Endothelial cell of umbilical vein (primary cell): ENCODE measurements around the gene CLPX. TPM values are rescaled to one million over a fixed set of nuclear protein-coding genes. Genes with fewer than 3 reads are reported as not detected.

Source experiments
- BruUV-seq: library from RNA; stranded (reverse); fragments of 400-500 nt; replicated peaks from 2 replicates; lab custom pipeline; 2021; lab: Mats Ljungman, UMichigan
- CTCF ChIA-PET: fragments of 300-600, 350-600 bp; sonication (Branson Sonifier 250); formaldehyde crosslinking; loops from one replicate; lab custom pipeline; 2021; ENCODE audit warnings: antibody characterized with exemption, inconsistent platforms; lab: Charles Lee
- POLR2A ChIA-PET: fragments of 300-600, 350-600 bp; sonication (Branson Sonifier 250); formaldehyde crosslinking; loops from one replicate; lab custom pipeline; 2021; ENCODE audit warnings: antibody characterized with exemption, inconsistent platforms; lab: Charles Lee
- DNase-seq: peaks from one replicate; pipeline ENCODE4 v3.0.0-alpha.2; 2011; ENCODE audit warnings: low read depth, low spot score
- FAIRE-seq: peaks from 2 replicates; lab custom pipeline; 2011; peaks lifted over from hg19 to GRCh38; lab: Jason Lieb, UNC
- H2AFZ ChIP-seq: 2 replicates; pipeline ENCODE4 v1.6.0; 2012; ENCODE audit warnings: low read depth, low read length, control low read depth, inconsistent platforms
- H3K27ac ChIP-seq: 2 replicates; pipeline ENCODE4 v1.5.1; 2011; ENCODE audit warnings: low read depth, mild to moderate bottlenecking, control low read depth, low read length, moderate library complexity; ENCODE audit not compliant: insufficient read depth
- H3K27me3 ChIP-seq, 2 experiments: 2 replicates each; pipeline versions ENCODE4 v1.6.0 to v1.6.1; 2011; ENCODE audit warnings: low read length in 2 of 2, mixed read lengths in 1 of 2; ENCODE audit not compliant: control insufficient read depth in 2 of 2, insufficient read depth in 2 of 2
- H3K36me3 ChIP-seq, 2 experiments: 2 replicates in 1 of 2; 3 replicates in 1 of 2; pipeline ENCODE4 v1.5.1; 2011; ENCODE audit warnings: low read length in 2 of 2, mild to moderate bottlenecking in 1 of 2, moderate library complexity in 1 of 2; ENCODE audit not compliant: control insufficient read depth in 2 of 2, insufficient read depth in 2 of 2; ENCODE audit errors: extremely low read depth in 1 of 2
- H3K4me1 ChIP-seq: 3 replicates; pipeline ENCODE4 v1.5.1; 2011; ENCODE audit warnings: mild to moderate bottlenecking, low read length; ENCODE audit not compliant: control insufficient read depth, insufficient read depth; ENCODE audit errors: extremely low read depth
- H3K4me2 ChIP-seq: 2 replicates; pipeline ENCODE4 v1.6.1; 2011; ENCODE audit warnings: low read length, control low read depth, mixed read lengths; ENCODE audit not compliant: insufficient read depth
- H3K4me3 ChIP-seq, 3 experiments: fragments of 200-600 bp in 1 of 3; sonication (generic), shearing (Covaris generic) in 1 of 3; replicated peaks in 1 of 3; 2 replicates each; pipeline ENCODE4 v1.5.1; 2011 to 2016; ENCODE audit warnings: control low read depth in 3 of 3, low read length in 3 of 3, mild to moderate bottlenecking in 2 of 3, inconsistent platforms in 1 of 3, low read depth in 1 of 3, moderate library complexity in 1 of 3; ENCODE audit not compliant: insufficient read depth in 1 of 3
- H3K79me2 ChIP-seq: 2 replicates; pipeline ENCODE4 v1.6.0; 2012; ENCODE audit warnings: low read length, inconsistent platforms; ENCODE audit not compliant: control insufficient read depth, insufficient read depth
- H3K9ac ChIP-seq: replicated peaks from 2 replicates; pipeline ENCODE3; 2011; ENCODE audit warnings: low read length, control low read depth; ENCODE audit not compliant: insufficient read depth; ENCODE audit errors: extremely low read depth
- H3K9me1 ChIP-seq: replicated peaks from 3 replicates; pipeline ENCODE4 v1.6.0; 2011; ENCODE audit warnings: mild to moderate bottlenecking, low read length; ENCODE audit not compliant: control insufficient read depth, insufficient read depth; ENCODE audit errors: extremely low read depth
- H3K9me3 ChIP-seq: replicated peaks from 2 replicates; pipeline ENCODE4 v1.5.1; 2012; ENCODE audit warnings: low read length, inconsistent platforms; ENCODE audit not compliant: control insufficient read depth, insufficient read depth
- H4K20me1 ChIP-seq: replicated peaks from 2 replicates; pipeline ENCODE3; 2011; ENCODE audit warnings: mild to moderate bottlenecking, low read length; ENCODE audit not compliant: control insufficient read depth, insufficient read depth; ENCODE audit errors: extremely low read depth
- EZH2 ChIP-seq: IDR thresholded peaks from 2 replicates; pipeline ENCODE4 v1.6.1; 2012; ENCODE audit warnings: borderline replicate concordance, low read depth, mild to moderate bottlenecking, moderate library complexity, low read length, inconsistent platforms; ENCODE audit not compliant: severe bottlenecking
- FOS ChIP-seq: IDR thresholded peaks from 2 replicates; pipeline ENCODE4 v1.6.1; 2011; ENCODE audit warnings: mild to moderate bottlenecking, low read length, moderate library complexity, borderline replicate concordance; ENCODE audit not compliant: insufficient read depth
- GATA2 ChIP-seq: IDR thresholded peaks from 2 replicates; pipeline ENCODE4 v1.7.0; 2011; ENCODE audit warnings: low read depth, mild to moderate bottlenecking, moderate library complexity, mixed read lengths, low read length; ENCODE audit not compliant: insufficient read length, insufficient read depth
- JUN ChIP-seq: IDR thresholded peaks from 2 replicates; pipeline ENCODE4 v1.6.1; 2011; ENCODE audit warnings: borderline replicate concordance, low read depth; ENCODE audit not compliant: insufficient read length, insufficient read depth
- MYC ChIP-seq: IDR thresholded peaks from one replicate; pipeline ENCODE4 v1.6.1; 2011; ENCODE audit warnings: mild to moderate bottlenecking, low read depth, low read length
- POLR2A ChIP-seq: IDR thresholded peaks from 2 replicates; pipeline ENCODE4 v1.6.1; 2012; ENCODE audit warnings: low read depth, mild to moderate bottlenecking, control low read depth, low read length
- POLR2AphosphoS5 ChIP-seq: IDR thresholded peaks from 2 replicates; pipeline ENCODE4 v1.6.1; 2012; ENCODE audit warnings: low read depth, mild to moderate bottlenecking, control low read depth, low read length, moderate library complexity; ENCODE audit not compliant: insufficient read depth
- dilution Hi-C: fragments of 300-500 bp; cut with MboI; formaldehyde crosslinking; loops from one replicate; pipeline ENCODE4 v1.15.0; 2019; ENCODE audit warnings: low sequenced_read_pairs; ENCODE audit not compliant: extremely low pct_ligation_motif_present
- intact Hi-C: fragments of 100-400 bp; cut with micrococcal nuclease; formaldehyde crosslinking; loops from one replicate; pipeline ENCODE4 v1.10.0; 2022
- polyA plus RNA-seq, 4 experiments: library from polyadenylated mRNA; depleted of rRNA in 3 of 4; stranded (reverse) in 3 of 4; unstranded in 1 of 4; fragments of >200 nt; gene quantifications; 2 replicates each; pipeline versions ENCODE4 v1.2.1 to v1.2.3, GENCODE V29; 2011 to 2012; ENCODE audit warnings: missing spikeins in 1 of 4
- total RNA-seq: library from RNA; stranded (reverse); gene quantifications from 2 replicates; pipeline ENCODE4 v1.2.3, GENCODE V29; 2021
- TF ChIP-seq, protein P1 (sequence below): IDR thresholded peaks from 2 replicates; pipeline ENCODE4 v1.6.1; 2011; ENCODE audit not compliant: insufficient read depth, insufficient read length
- TF ChIP-seq, protein P2 (sequence below), 2 donors: IDR thresholded peaks; 1 replicate in 1 of 2; 2 replicates in 1 of 2; pipeline ENCODE4 v1.5.1; 2011; ENCODE audit warnings: low read length in 2 of 2, mild to moderate bottlenecking in 2 of 2, moderate library complexity in 2 of 2, control low read depth in 1 of 2, inconsistent platforms in 1 of 2, low read depth in 1 of 2; ENCODE audit not compliant: insufficient read depth in 1 of 2; ENCODE audit errors: extremely low read depth in 1 of 2

Gene CLPX
- total and polyA plus RNA-seq, 2 donors (not counting 3 experiments of a cell fraction or from before 2014, with no cell fraction given): 11.1 to 41.4 TPM

DNA sequence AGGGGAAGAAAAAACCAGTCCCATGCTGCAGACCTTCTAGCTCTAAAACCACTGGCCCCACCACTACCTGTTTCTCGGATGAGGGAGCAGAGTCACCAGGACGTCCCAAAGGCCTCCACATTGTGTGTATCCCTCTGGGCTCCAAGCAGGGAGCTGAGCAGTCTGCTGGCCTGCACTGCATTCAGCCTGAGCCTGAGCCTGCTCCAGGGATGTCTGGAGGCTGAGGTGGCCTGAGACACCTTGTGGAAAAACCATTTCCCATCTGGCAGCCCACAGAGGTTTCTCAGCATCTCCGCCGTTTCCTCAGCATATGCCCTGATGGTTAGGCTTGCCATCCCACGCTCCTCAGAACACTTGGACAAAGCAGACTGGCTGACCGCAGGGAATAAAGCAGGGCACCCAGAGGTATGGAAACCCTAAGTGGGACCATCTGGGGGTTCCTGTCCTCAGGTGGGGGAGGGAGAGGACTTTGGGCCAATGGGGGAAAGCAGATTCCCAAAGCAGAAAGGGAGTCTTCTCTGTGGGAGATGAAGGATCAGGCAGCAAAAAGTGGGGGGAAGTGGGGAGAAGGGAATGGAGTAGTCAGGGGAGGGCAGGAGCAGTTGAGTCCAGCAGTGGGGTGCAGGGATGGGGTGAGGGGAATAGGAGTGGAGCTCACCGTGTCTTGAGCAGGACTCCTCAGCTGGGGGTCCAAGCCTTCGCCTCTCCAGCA is 25.8 kb upstream of the CLPX start, which contains the start of gene CILP:
Gene CILP (minus strand): TSS at position 704 of the 712 bp plus-strand sequence. CDS start 1,718 bp downstream, outside the sequence.
- no peak for DNase-seq
- Histone ChIP-seq H3K9me3 (no peaks in the 10 kb centered on the region), H4K20me1 (no peaks in the 10 kb centered on the region), H2AFZ (no peak within 1 kb of the TSS), H3K27ac (no peak within 1 kb of the TSS), H3K9ac (no peak within 1 kb of the TSS), H3K4me2 (no peak within 1 kb of the TSS), H3K4me1 (no peaks in the 10 kb centered on the region), H3K27me3 (peaks cover 0 to 5% of the 10 kb centered on the region in 2 experiments), H3K9me1 (no peaks in the 10 kb centered on the region), H3K36me3 (no peaks in the 10 kb centered on the region), H3K79me2 (no peaks in the 10 kb centered on the region), H3K4me3 (no peak within 1 kb of the TSS)
- intact Hi-C loops (no loop called here), dilution Hi-C loops (no loop called here)
- ChIA-PET CTCF (interaction anchor here (1.2 to 1.9 kb wide), 3 partner anchors 8 to 17 kb away, joined by 3 to 10 read pairs (median 6); no protein-coding TSS in a partner anchor), POLR2A (interaction anchor here (0.5 kb wide), 1 partner anchor 26 kb away, joined by 5 read pairs; the partner anchor contains the start of gene CLPX)
- no peak for FAIRE-seq
- TF ChIP-seq POLR2AphosphoS5: no peak
- no peak for TF ChIP-seq FOS
- TF ChIP-seq GATA2: no peak
- TF ChIP-seq POLR2A: no peak
- TF ChIP-seq MYC: no peak
- TF ChIP-seq, protein P1, sequence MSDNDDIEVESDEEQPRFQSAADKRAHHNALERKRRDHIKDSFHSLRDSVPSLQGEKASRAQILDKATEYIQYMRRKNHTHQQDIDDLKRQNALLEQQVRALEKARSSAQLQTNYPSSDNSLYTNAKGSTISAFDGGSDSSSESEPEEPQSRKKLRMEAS: no peak
- TF ChIP-seq JUN: no peak
- TF ChIP-seq, protein P2, sequence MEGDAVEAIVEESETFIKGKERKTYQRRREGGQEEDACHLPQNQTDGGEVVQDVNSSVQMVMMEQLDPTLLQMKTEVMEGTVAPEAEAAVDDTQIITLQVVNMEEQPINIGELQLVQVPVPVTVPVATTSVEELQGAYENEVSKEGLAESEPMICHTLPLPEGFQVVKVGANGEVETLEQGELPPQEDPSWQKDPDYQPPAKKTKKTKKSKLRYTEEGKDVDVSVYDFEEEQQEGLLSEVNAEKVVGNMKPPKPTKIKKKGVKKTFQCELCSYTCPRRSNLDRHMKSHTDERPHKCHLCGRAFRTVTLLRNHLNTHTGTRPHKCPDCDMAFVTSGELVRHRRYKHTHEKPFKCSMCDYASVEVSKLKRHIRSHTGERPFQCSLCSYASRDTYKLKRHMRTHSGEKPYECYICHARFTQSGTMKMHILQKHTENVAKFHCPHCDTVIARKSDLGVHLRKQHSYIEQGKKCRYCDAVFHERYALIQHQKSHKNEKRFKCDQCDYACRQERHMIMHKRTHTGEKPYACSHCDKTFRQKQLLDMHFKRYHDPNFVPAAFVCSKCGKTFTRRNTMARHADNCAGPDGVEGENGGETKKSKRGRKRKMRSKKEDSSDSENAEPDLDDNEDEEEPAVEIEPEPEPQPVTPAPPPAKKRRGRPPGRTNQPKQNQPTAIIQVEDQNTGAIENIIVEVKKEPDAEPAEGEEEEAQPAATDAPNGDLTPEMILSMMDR (IDR thresholded peaks at IDR 0.05; ENCODE audit: extremely low read depth in 1 of 2, insufficient read depth in 1 of 2, low read depth in 1 of 2, low read length in 2 of 2): no peak
- TF ChIP-seq EZH2: no peak
- BruUV-seq: no TSS peak
